Esophagus squamous epithelium (tissue), 5 donors: ENCODE data around the gene CACNB4. TPM values are rescaled to one million over a fixed set of nuclear protein-coding genes. Genes with fewer than 3 reads are reported as not detected.
"Not testable (repeated sequence)": the region's sequence is repeated elsewhere in the genome, so short reads cannot be mapped to it uniquely, and the experiment has no call there.

Source experiments
- DNase-seq: peaks from one replicate; lab custom pipeline; 2025; lab: John Stamatoyannopoulos, UW
- H3K27ac ChIP-seq, 4 donors: fragments of 200-600 bp; sonication (generic); one replicate each; pipeline ENCODE4 v1.5.1; 2016 to 2019; ENCODE audit warnings: mild to moderate bottlenecking in 1 of 4
- H3K27me3 ChIP-seq, 4 donors: fragments of 200-600 bp; sonication (generic); 1 replicate in 3 of 4; 2 replicates in 1 of 4; pipeline versions ENCODE4 v1.5.1 to v1.6.0; 2017 to 2021; ENCODE audit warnings: antibody characterized with exemption in 1 of 4
- H3K36me3 ChIP-seq, 3 donors: fragments of 200-600 bp; sonication (generic); one replicate each; pipeline ENCODE4 v1.5.1; 2016 to 2019
- H3K4me1 ChIP-seq, 3 donors: fragments of 200-600 bp; sonication (generic); one replicate each; pipeline ENCODE4 v1.5.1; 2017 to 2019
- H3K4me3 ChIP-seq, 4 donors: fragments of 200-600 bp; sonication (generic); 1 replicate in 3 of 4; 2 replicates in 1 of 4; pipeline ENCODE4 v1.5.1; 2016 to 2019; ENCODE audit warnings: mild to moderate bottlenecking in 2 of 4, moderate library complexity in 1 of 4
- H3K9me3 ChIP-seq, 3 donors: fragments of 200-600 bp; sonication (generic); one replicate each; pipeline ENCODE4 v1.5.1; 2016 to 2019
- POLR2A ChIP-seq, 4 donors: fragments of 450-650 bp; IDR thresholded peaks; one replicate each; pipeline ENCODE4 v1.6.1; 2017; ENCODE audit warnings: antibody characterized with exemption in 4 of 4, mild to moderate bottlenecking in 4 of 4, moderate library complexity in 3 of 4
- WGBS, 2 donors: methylation state at CpG; one replicate each; pipeline ENCODE4 v1.1.5; 2018; 5-methylcytosine and 5-hydroxymethylcytosine counted together
- intact Hi-C: fragments of 100-400 bp; cut with DNase I; formaldehyde crosslinking; loops from one replicate; pipeline ENCODE4 v1.15.0; 2022
- total RNA-seq, 4 donors: library from RNA; depleted of rRNA; stranded (reverse); fragments of >200 nt; gene quantifications; one replicate each; pipeline ENCODE4 v1.1.0, GENCODE V29; 2016
- TF ChIP-seq, protein P1 (sequence below), 6 experiments: fragments of 450-650 bp in 4 of 6; fragments of 200-600 bp in 2 of 6; sonication (generic) in 2 of 6; IDR thresholded peaks; one replicate each; pipeline ENCODE4 v1.5.1; 2016 to 2019; ENCODE audit warnings: antibody characterized with exemption in 6 of 6, mild to moderate bottlenecking in 4 of 6, moderate library complexity in 4 of 6
- donor health status: DM: yes; HTN: yes; CAD: no.

The CACNB4 gene
- total RNA-seq, 4 donors from 2014 or later: 6.1 to 11.1 (median 7.2) TPM

- Histone ChIP-seq H3K4me3 (no peak overlapping the region), H3K9me3 (no peaks in the 10 kb centered on the region), H3K36me3 (no peaks in the 10 kb centered on the region), H3K4me1 (peaks cover 12 to 63% (median 22%) of the 10 kb centered on the region in 3 donors), H3K27me3 (no peaks in the 10 kb centered on the region), H3K27ac (no peak overlapping the region)
- intact Hi-C loops: no loop called here
- DNase-seq: no peak
- no peak for TF ChIP-seq POLR2A (IDR thresholded peaks at IDR 0.05)
- TF ChIP-seq, protein P1, sequence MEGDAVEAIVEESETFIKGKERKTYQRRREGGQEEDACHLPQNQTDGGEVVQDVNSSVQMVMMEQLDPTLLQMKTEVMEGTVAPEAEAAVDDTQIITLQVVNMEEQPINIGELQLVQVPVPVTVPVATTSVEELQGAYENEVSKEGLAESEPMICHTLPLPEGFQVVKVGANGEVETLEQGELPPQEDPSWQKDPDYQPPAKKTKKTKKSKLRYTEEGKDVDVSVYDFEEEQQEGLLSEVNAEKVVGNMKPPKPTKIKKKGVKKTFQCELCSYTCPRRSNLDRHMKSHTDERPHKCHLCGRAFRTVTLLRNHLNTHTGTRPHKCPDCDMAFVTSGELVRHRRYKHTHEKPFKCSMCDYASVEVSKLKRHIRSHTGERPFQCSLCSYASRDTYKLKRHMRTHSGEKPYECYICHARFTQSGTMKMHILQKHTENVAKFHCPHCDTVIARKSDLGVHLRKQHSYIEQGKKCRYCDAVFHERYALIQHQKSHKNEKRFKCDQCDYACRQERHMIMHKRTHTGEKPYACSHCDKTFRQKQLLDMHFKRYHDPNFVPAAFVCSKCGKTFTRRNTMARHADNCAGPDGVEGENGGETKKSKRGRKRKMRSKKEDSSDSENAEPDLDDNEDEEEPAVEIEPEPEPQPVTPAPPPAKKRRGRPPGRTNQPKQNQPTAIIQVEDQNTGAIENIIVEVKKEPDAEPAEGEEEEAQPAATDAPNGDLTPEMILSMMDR (IDR thresholded peaks at IDR 0.05): no peak
- 55 to 71% methylated on average over 2 of the region's 2 CpGs for WGBS, 2 donors
Observed at GRCh38 chr2:151918308-151918707, 180.5 kb downstream of the CACNB4 start.

- Histone ChIP-seq H3K9me3 (no peaks in the 10 kb centered on the region), H3K4me1 (peaks cover 7 to 46% (median 12%) of the 10 kb centered on the region in 3 donors), H3K4me3 (no peak overlapping the region), H3K27ac (no peak overlapping the region), H3K36me3 (no peaks in the 10 kb centered on the region), H3K27me3 (no peaks in the 10 kb centered on the region)
- intact Hi-C loops: no loop called here
- DNase-seq: no peak
- WGBS, 2 donors: 66 to 68% methylated on average over 5 of the region's 5 CpGs
- TF ChIP-seq POLR2A (IDR thresholded peaks at IDR 0.05): no peak
Observed at GRCh38 chr2:151916632-151917031, 182.2 kb downstream of the CACNB4 start.

GRCh38 chr2:151915629-151916025, 183.2 kb downstream of the CACNB4 start:
- WGBS, 2 donors: 90 to 93% methylated on average over 5 of the region's 7 CpGs
- H3K27me3 ChIP-seq, H3K36me3 ChIP-seq, H3K9me3 ChIP-seq, H3K27ac ChIP-seq, H3K4me3 ChIP-seq, intact Hi-C loops, DNase-seq: not testable (repeated sequence)
- H3K4me1 ChIP-seq: peaks cover 7 to 40% (median 12%) of the 10 kb centered on the region in 3 donors

DNA sequence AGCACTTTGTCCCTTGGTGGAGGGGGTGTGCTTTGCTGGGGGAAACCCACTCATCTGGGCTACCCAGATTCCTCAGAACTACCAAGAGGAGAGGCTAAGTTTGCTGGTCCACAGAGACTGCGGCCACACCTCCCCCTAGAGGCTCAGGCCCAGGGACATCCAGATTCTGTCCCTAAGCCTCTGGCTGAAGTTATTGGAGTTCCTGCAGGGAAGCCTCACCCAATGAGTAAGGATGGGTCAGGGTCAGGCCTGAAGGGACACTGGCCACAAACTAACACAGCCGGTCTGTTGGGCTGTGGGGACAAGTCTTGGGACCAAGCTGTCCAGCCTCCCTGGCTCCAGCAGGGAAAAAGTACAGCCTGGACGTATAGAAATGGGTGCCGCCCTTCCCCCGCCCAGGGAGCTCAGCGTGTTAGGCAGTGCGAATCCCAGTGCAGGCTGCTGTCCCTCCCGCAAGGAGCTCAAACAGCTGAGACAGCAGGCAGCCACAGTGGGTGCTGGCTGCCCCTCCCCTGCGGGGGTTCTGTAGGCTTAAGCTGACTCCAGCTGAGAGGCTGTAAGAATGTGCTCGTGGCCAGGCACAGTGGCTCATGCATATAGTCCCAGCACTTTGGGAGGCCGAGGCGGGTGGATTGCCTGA, 183.7 kb downstream of the CACNB4 start:
- no peak for TF ChIP-seq POLR2A (IDR thresholded peaks at IDR 0.05)
- TF ChIP-seq, protein P1 (IDR thresholded peaks at IDR 0.05): no peak
- Histone ChIP-seq H3K9me3 (no peaks in the 10 kb centered on the region), H3K36me3 (no peaks in the 10 kb centered on the region), H3K27ac (no peak overlapping the region), H3K27me3 (no peaks in the 10 kb centered on the region), H3K4me3 (no peak overlapping the region), H3K4me1 (peaks cover 7 to 40% (median 12%) of the 10 kb centered on the region in 3 donors)
- 80% methylated on average over 1 of the region's 12 CpGs; no CpG with 5 or more reads in 1 of the 2 donors for WGBS, 2 donors
- no peak for DNase-seq
- intact Hi-C loops: no loop called here

DNA sequence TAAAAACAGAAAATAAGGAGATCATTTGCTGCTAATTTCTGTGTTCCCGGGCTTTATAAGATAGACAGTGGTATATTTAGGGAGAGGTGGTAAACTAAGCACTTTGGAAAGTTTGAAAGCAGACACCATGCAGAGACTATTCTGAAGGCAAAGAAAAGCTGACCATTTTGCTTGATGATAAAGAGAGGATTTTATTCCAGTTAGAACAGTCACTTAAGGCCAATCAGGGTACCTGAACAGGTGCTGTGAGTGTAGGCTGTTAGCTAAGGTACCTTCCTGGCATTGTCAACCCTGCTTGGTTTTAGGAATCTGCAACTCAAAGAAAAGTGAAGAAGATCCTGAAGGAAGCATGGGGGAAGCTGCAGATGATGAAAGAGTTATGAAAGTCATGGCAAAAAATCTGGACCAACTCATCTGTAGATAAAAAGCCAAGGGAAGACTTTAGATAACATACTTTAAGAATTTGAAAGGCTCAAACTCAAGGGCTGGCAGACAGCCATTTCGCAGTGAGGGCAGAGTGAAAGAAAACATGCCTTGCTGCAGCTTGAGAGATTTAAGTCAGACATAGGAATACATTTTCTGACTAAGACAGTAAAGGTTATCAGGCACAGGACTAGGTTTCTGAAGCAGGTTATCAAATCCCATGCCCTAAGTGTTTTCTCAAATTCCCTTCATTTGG, 190.5 kb downstream of the CACNB4 start:
- Histone ChIP-seq H3K27ac (no peak overlapping the region), H3K4me3 (no peak overlapping the region), H3K36me3 (no peaks in the 10 kb centered on the region), H3K9me3 (no peaks in the 10 kb centered on the region), H3K27me3 (no peaks in the 10 kb centered on the region), H3K4me1 (peaks cover 0 to 10% (median 0%) of the 10 kb centered on the region in 3 donors)
- intact Hi-C loops: no loop called here
- DNase-seq: no peak
- 81 to 85% methylated on average over 2 of the region's 2 CpGs for WGBS, 2 donors
- TF ChIP-seq, protein P1 (IDR thresholded peaks at IDR 0.05): no peak
- TF ChIP-seq POLR2A (IDR thresholded peaks at IDR 0.05): no peak
